Prostate gland (tissue), 2 donors: ENCODE data around the gene GKAP1.

Source experiments
- CTCF ChIP-seq, 4 experiments: fragments of 200-600 bp in 2 of 4; fragments of 450-650 bp in 2 of 4; sonication (generic) in 2 of 4; IDR thresholded peaks; 1 replicate in 3 of 4; 2 replicates in 1 of 4; pipeline ENCODE4 v1.5.1; 2016 to 2019; ENCODE audit warnings: antibody characterized with exemption in 4 of 4, mild to moderate bottlenecking in 2 of 4, moderate library complexity in 2 of 4
- POLR2A ChIP-seq: fragments of 450-650 bp; IDR thresholded peaks from one replicate; pipeline ENCODE4 v1.6.1; 2016; ENCODE audit warnings: antibody characterized with exemption, mild to moderate bottlenecking
- POLR2AphosphoS5 ChIP-seq: sonication (generic); formaldehyde crosslinking; IDR thresholded peaks from one replicate; pipeline ENCODE4 v1.6.1; 2017; ENCODE audit warnings: antibody characterized with exemption

- no peak for TF ChIP-seq CTCF (IDR thresholded peaks at IDR 0.05)
- no peak for TF ChIP-seq POLR2A
- no peak for TF ChIP-seq POLR2AphosphoS5
Observed at GRCh38 chr9:83706676-83707517, 110.7 kb downstream of the GKAP1 start.
